RWPE2 (cell line): ENCODE data around the gene CDK14.

Source experiments
- ATAC-seq: fragments of 200-7000 bp; cut with Tn5 transposase; 3 replicates; pipeline ENCODE4 v1.9.1; 2021; ENCODE audit warnings: low read depth
- DNase-seq: peaks from one replicate; pipeline ENCODE4 v3.0.0-alpha.2; 2020; ENCODE audit warnings: low spot score
- H3K27ac ChIP-seq: fragments of 450-650 bp; 2 replicates; pipeline ENCODE4 v1.5.1; 2017; ENCODE audit warnings: mild to moderate bottlenecking; ENCODE audit not compliant: poor library complexity, severe bottlenecking
- H3K27me3 ChIP-seq: fragments of 250-450 bp; sonication (Bioruptor Pico); 2 replicates; pipeline ENCODE4 v1.5.1; 2021; ENCODE audit warnings: mild to moderate bottlenecking, moderate library complexity; ENCODE audit not compliant: insufficient read depth, poor library complexity, severe bottlenecking
- H3K36me3 ChIP-seq: fragments of 250-450 bp; sonication (Bioruptor Pico); 2 replicates; pipeline ENCODE4 v1.5.1; 2020; ENCODE audit warnings: low read depth, mild to moderate bottlenecking, moderate library complexity
- H3K4me1 ChIP-seq: fragments of 250-450 bp; sonication (Bioruptor Pico); 2 replicates; pipeline ENCODE4 v1.5.1; 2021; ENCODE audit warnings: mild to moderate bottlenecking, moderate library complexity; ENCODE audit not compliant: insufficient read depth, poor library complexity, severe bottlenecking
- H3K4me3 ChIP-seq: fragments of 250-450 bp; sonication (Bioruptor Pico); 2 replicates; pipeline ENCODE4 v1.5.1; 2021; ENCODE audit warnings: mild to moderate bottlenecking, moderate library complexity; ENCODE audit not compliant: severe bottlenecking
- H3K9me3 ChIP-seq: fragments of 250-450 bp; sonication (Bioruptor Pico); 2 replicates; pipeline ENCODE4 v1.5.1; 2021; ENCODE audit warnings: mild to moderate bottlenecking, moderate library complexity; ENCODE audit not compliant: severe bottlenecking
- TF ChIP-seq, protein P1 (sequence below): fragments of 450-650 bp; IDR thresholded peaks from one replicate; pipeline ENCODE4 v1.5.1; 2017; ENCODE audit warnings: mild to moderate bottlenecking, moderate library complexity; ENCODE audit not compliant: poor library complexity, severe bottlenecking

Gene CDK14

DNA sequence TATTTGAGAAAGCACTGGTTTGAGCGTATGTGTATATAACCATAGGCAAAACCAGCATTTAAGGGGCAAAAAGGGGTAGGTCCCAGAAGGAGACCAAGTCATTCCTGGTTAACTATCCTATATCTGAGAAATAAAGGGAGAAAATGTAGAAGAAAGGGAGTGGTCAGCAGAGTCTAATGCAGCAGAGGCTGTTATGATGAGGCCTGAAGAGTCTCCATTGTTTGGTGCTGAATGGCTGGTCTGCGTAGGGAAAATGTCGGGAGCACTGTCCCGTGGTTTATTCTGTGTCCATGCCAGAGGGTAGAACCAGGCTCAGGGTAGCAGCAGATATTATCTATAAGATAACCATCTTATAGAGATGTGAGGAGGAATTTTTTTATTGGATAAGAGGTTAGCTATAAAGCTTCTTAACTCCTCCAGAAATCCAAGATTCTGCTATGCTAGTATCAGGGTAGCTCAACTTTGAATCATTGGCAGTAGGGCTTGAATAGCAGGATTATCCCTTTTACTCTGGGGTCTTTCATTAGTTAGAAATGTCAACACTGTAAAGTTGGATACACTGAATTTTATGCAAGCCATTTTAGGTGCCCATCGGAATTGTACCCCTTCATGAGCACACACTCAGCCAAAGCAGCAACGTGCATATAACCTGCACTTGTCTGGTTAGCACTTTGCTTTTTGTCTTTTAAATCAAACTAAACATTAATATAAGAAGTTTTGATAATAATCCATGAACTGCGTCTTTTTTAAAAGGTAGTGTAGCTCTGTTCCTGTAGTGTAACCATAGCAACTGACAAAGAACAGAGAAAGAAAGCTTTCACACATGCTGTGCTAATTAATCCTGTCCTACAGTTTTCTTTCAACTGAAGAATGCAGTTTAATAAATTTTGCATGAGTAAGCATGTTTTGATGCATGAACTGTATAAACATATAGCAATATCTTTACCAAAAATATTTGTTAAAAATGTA is 356.1 kb downstream of the CDK14 start:
- TF ChIP-seq, protein P1, sequence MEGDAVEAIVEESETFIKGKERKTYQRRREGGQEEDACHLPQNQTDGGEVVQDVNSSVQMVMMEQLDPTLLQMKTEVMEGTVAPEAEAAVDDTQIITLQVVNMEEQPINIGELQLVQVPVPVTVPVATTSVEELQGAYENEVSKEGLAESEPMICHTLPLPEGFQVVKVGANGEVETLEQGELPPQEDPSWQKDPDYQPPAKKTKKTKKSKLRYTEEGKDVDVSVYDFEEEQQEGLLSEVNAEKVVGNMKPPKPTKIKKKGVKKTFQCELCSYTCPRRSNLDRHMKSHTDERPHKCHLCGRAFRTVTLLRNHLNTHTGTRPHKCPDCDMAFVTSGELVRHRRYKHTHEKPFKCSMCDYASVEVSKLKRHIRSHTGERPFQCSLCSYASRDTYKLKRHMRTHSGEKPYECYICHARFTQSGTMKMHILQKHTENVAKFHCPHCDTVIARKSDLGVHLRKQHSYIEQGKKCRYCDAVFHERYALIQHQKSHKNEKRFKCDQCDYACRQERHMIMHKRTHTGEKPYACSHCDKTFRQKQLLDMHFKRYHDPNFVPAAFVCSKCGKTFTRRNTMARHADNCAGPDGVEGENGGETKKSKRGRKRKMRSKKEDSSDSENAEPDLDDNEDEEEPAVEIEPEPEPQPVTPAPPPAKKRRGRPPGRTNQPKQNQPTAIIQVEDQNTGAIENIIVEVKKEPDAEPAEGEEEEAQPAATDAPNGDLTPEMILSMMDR, result no peak
- no peaks in the 10 kb centered on the region for H3K4me1 ChIP-seq
- H3K9me3 ChIP-seq, result no peaks in the 10 kb centered on the region
- H3K4me3 ChIP-seq, result no peak overlapping the region
- H3K27me3 ChIP-seq, result no peaks in the 10 kb centered on the region
- DNase-seq (no peak), ATAC-seq (no peak)
- H3K36me3 ChIP-seq, result peaks cover 4% of the 10 kb centered on the region; the same call in 1 of the 2 replicates
- no peak overlapping the region for H3K27ac ChIP-seq

DNA sequence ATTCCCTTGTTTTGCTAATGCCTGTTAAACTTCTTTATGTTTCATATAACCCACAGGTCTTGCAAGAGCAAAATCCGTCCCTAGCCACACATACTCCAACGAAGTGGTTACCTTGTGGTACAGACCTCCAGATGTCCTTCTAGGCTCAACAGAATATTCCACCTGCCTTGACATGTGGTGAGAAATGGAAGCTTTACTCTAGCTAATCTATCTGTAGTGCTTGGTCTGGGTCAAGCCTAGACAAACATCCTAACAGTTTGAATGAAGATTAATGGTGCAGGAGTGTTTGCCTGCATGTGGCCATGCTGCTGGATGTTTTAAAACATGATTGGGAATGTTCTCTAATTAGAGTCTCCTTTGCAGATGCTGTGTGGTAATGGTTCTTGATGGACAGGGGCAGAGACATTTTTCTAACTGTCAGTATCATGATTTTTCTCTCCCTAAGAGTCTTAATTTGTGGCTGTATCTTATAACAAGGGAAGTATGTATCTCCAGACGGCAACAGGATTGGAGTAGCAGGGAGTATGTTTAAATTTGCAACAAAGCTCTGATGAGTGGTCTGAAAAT is 359.6 kb downstream of the CDK14 start:
- TF ChIP-seq, protein P1, result no peak
- Histone ChIP-seq H3K27ac (no peak overlapping the region), H3K4me3 (no peak overlapping the region), H3K36me3 (peaks cover 4% of the 10 kb centered on the region; the same call in 1 of the 2 replicates), H3K27me3 (no peaks in the 10 kb centered on the region), H3K9me3 (no peaks in the 10 kb centered on the region), H3K4me1 (no peaks in the 10 kb centered on the region)
- DNase-seq, result no peak
- ATAC-seq, result no peak

DNA sequence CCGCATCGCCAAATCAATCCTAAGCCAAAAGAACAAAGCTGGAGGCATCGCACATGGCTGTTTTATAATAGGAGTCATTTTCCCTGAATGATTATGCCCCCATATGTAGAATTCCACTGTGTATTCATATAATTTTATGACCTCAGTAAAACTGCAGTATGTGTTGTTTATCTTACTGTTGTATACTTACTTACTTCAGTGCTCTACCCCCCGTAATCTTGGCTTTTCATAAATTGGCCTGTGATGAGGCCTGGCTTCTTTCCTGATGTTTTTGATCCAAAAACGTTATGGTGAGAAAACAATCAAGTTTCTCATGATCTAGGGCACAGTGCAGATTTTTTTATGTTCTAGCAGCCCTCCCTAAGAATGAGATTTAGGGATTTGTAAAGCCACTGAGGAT is 361.8 kb downstream of the CDK14 start:
- Histone ChIP-seq H3K4me3 (no peak overlapping the region), H3K27ac (no peak overlapping the region), H3K36me3 (peaks cover 4% of the 10 kb centered on the region; the same call in 1 of the 2 replicates), H3K27me3 (no peaks in the 10 kb centered on the region), H3K9me3 (no peaks in the 10 kb centered on the region), H3K4me1 (no peaks in the 10 kb centered on the region)
- TF ChIP-seq, protein P1, result no peak
- no peak for ATAC-seq
- no peak for DNase-seq

DNA sequence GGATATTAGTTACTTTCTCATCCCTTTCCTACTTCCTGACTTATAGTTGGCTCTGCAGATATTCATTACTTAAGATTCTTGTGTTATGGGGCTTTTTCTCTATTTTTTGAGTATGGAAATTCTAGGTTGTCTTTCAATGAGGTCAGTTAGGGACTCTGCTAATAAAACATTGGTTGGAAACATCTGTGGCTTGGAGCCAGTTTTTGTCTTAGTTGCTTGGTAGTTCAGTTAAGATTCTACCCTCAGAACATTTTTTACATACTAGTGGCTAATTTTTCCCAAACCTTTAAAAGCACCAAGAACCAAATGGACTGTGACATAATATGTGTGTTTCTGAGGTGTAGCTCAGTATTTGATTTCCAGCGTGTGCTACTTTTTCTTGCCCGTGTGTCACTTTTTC is 362.5 kb downstream of the CDK14 start:
- DNase-seq (no peak), ATAC-seq (no peak)
- no peak overlapping the region for H3K4me3 ChIP-seq
- TF ChIP-seq, protein P1, result no peak
- H3K9me3 ChIP-seq, result no peaks in the 10 kb centered on the region
- H3K27ac ChIP-seq, result no peak overlapping the region
- H3K4me1 ChIP-seq, result no peaks in the 10 kb centered on the region
- no peaks in the 10 kb centered on the region for H3K27me3 ChIP-seq
- no peaks in the 10 kb centered on the region for H3K36me3 ChIP-seq
